ENCODE data around the gene DAGLA. TPM values are rescaled to one million over a fixed set of nuclear protein-coding genes. Genes with fewer than 3 reads are reported as not detected.

Gene DAGLA
- total and polyA plus RNA-seq, 7 donors = 0.57 to 5.1 (median 2.1) TPM

GRCh38 chr11:61688365-61689163 is 8.4 kb downstream of the DAGLA start:
- Histone ChIP-seq H3K36me3 (ENCODE audit: insufficient read depth in 1 of 2, low read depth in 1 of 2) (no peaks in the 10 kb centered on the region), H3K27ac (peak overlapping the region; percentile 80), H3K4me1 (peaks cover 30% of the 10 kb centered on the region), H3K27me3 (ENCODE audit: insufficient read depth in 3 of 3, low read length in 2 of 3) (no peaks in the 10 kb centered on the region), H3K9me3 (no peaks in the 10 kb centered on the region), H3K4me3 (peak overlapping the region; percentile 49)
- no peak for TF ChIP-seq CTCF (IDR thresholded peaks at IDR 0.05)
- WGBS, 3 donors = 20 to 43% (median 29%) methylated on average over 18 to 19 of the region's 19 CpGs
- intact Hi-C loops (cut with DNase I) = no loop called here
- ATAC-seq = peak; percentile 67 to 81 (median 76)
- peak; percentile 80 to 84 for DNase-seq

GRCh38 chr11:61689164-61689496 is 8.9 kb downstream of the DAGLA start:
- ATAC-seq (no peak), DNase-seq (no peak)
- no peaks in the 10 kb centered on the region for H3K9me3 ChIP-seq
- peaks cover 31% of the 10 kb centered on the region for H3K4me1 ChIP-seq
- peak overlapping the region; percentile 49 for H3K4me3 ChIP-seq
- peak overlapping the region; percentile 80 for H3K27ac ChIP-seq
- 23 to 33% (median 25%) methylated on average over 3 of the region's 3 CpGs for WGBS, 3 donors
- no peak for TF ChIP-seq CTCF (IDR thresholded peaks at IDR 0.05)
- H3K36me3 ChIP-seq (ENCODE audit: insufficient read depth in 1 of 2, low read depth in 1 of 2) = no peaks in the 10 kb centered on the region
- intact Hi-C loops (cut with DNase I) = no loop called here
- no peaks in the 10 kb centered on the region for H3K27me3 ChIP-seq (ENCODE audit: insufficient read depth in 3 of 3, low read length in 2 of 3)

GRCh38 chr11:61690706-61691379 is 10.7 kb downstream of the DAGLA start:
- WGBS, 3 donors = 81 to 84% (median 83%) methylated on average over 17 of the region's 17 CpGs
- Histone ChIP-seq H3K9me3 (no peaks in the 10 kb centered on the region), H3K27ac (no peak overlapping the region), H3K36me3 (ENCODE audit: insufficient read depth in 1 of 2, low read depth in 1 of 2) (no peaks in the 10 kb centered on the region), H3K4me3 (no peak overlapping the region), H3K4me1 (peaks cover 48% of the 10 kb centered on the region), H3K27me3 (ENCODE audit: insufficient read depth in 3 of 3, low read length in 2 of 3) (no peaks in the 10 kb centered on the region)
- ATAC-seq (no peak), DNase-seq (no peak)
- intact Hi-C loops (cut with DNase I) = no loop called here
- no peak for TF ChIP-seq CTCF (IDR thresholded peaks at IDR 0.05)

GRCh38 chr11:61691380-61692156 is 11.4 kb downstream of the DAGLA start:
- Histone ChIP-seq H3K27ac (no peak overlapping the region), H3K4me3 (no peak overlapping the region), H3K4me1 (peaks cover 55% of the 10 kb centered on the region), H3K36me3 (ENCODE audit: insufficient read depth in 1 of 2, low read depth in 1 of 2) (no peaks in the 10 kb centered on the region), H3K9me3 (no peaks in the 10 kb centered on the region), H3K27me3 (ENCODE audit: insufficient read depth in 3 of 3, low read length in 2 of 3) (no peaks in the 10 kb centered on the region)
- TF ChIP-seq CTCF (IDR thresholded peaks at IDR 0.05) = no peak
- DNase-seq (no peak), ATAC-seq (no peak)
- WGBS, 3 donors = 57 to 71% (median 65%) methylated on average over 12 of the region's 12 CpGs
- intact Hi-C loops (cut with DNase I) = no loop called here
